CD4-positive, alpha-beta T cell treated with Interleukin-17A for 4 hours (primary cell): ENCODE results near the gene CFAP299.

Experiments used
- DNase-seq: peaks from one replicate; pipeline ENCODE4 v3.0.0-alpha.2; 2020; ENCODE audit warnings: mixed read lengths

Gene CFAP299

DNA sequence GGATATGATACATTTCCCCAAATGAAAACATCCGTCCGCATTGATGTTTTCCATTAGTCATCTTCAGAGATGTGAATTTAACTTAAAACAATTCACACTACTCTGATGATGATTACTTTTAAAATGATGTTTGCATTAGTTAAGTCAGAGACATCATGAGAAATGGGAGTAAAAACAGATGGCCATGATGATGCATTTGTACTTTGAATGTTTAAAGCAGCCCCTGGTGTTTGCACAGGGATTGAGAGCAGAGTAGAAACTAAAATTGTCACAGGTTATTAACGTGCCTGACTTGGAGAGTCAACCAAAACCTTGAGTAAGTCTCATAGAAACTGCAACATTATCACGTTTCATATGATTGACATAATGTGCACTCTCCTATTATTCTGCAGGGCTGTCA, 117.2 kb downstream of the CFAP299 start:
- DNase-seq = no peak

DNA sequence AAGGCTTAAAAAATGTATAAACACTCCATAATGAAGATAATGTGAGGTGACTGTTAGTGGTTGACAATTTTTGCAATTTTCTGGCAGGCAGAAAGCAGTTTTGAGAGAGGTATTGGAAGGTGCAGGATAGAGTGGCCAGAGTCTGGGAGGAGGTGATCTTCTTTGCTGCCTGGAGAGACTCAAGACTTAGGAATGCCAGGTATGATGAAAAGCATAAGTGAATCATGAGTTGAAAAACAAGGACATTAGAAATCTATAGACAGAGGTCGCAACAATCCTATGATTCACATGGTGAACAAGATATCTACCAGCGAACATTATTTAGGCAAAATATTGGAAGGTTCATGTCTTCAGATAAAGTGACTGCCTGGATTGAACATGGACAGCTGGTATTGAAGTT, 118.5 kb downstream of the CFAP299 start:
- DNase-seq = no peak

- no peak for DNase-seq
These were observed 119.0 kb downstream of the CFAP299 start for GRCh38 chr4:80454556-80454955.

- DNase-seq = peak; percentile 53
These were observed 124.5 kb downstream of the CFAP299 start for GRCh38 chr4:80459918-80460473.

- DNase-seq = no peak
These were observed 125.9 kb downstream of the CFAP299 start for GRCh38 chr4:80461412-80461811.

GRCh38 chr4:80462621-80463091, 127.1 kb downstream of the CFAP299 start:
- no peak for DNase-seq

GRCh38 chr4:80463509-80463908, 128.0 kb downstream of the CFAP299 start:
- no peak for DNase-seq

- no peak for DNase-seq
These were observed 129.7 kb downstream of the CFAP299 start for GRCh38 chr4:80465238-80465637.

DNA sequence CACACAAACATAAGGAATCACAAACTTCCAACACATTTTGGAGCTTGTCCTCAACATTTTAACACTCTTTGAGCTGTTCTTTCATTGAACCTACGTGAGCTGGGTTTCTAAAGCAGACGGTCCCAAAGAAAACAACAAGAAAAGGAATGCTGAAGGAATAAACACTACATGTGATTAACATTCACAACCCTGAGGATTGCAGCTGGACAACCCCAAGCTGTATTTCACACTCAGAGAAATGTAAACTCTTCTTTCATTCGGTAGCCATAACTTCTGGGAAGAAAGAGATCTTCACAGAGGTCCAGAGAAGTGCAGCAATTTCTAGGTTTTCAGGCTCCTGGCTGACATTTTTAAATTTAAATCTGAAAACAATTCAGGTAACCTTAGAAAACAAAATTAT, 130.2 kb downstream of the CFAP299 start:
- DNase-seq = no peak

DNA sequence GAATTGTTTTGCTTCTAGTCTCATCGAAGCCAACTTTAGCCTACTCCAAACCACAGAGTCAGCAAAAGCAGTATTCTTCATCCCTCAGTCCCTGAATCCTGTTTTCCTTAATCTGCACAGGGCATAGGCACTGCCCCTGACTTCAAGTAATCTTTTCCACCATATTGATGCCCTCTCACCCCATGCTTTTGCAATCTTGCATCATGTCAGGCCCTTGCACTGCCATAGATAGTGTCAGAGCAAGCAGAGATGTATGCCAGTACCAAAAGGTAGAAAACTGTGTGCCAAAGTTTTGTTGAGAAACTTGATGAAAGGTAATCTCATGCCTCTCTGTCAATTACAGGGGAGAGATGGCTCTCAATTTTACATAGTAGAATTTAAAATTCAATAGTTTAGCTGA, 131.1 kb downstream of the CFAP299 start:
- DNase-seq = no peak

DNA sequence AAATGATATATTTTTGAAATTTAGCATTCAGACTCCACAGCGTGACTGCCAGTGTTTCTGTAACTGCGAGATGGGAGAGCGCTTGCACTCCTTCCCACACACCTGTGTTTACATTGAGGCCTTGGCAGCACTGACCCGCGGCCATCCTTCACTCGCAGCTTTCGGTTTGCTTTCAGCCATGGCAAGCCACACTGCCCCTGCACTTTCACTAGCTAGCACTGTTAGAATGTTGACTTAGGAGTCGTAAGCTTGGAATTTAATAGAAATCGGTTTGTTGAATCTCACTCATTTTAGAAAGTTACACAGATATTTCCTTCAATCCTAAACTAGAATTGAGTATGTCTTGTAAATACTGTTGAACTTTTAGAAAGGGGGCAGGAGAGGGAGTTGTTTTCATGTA, 136.2 kb downstream of the CFAP299 start:
- DNase-seq = no peak

- DNase-seq = no peak
These were observed 139.7 kb downstream of the CFAP299 start for GRCh38 chr4:80475236-80475635.

- DNase-seq = no peak
These were observed 140.3 kb downstream of the CFAP299 start for GRCh38 chr4:80475798-80476197.

DNA sequence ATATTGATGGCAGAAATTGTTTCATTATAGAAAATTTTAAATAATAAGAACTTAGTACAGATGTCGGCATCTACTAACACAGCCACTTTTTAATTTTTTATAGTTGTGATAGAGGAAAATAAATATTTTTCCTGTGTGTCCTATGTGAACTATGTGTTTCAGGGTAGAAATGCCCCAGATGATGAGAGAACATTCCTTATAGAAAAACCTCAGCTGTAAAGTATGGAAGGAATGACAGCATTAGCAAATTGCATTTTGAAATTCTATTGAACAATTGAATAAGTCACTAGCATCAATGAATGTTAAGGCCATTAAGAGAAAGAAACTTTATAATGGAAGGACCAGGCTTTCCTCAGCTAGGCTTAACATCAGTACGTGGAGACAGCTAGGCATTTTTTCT, 149.2 kb downstream of the CFAP299 start:
- DNase-seq = no peak

DNA sequence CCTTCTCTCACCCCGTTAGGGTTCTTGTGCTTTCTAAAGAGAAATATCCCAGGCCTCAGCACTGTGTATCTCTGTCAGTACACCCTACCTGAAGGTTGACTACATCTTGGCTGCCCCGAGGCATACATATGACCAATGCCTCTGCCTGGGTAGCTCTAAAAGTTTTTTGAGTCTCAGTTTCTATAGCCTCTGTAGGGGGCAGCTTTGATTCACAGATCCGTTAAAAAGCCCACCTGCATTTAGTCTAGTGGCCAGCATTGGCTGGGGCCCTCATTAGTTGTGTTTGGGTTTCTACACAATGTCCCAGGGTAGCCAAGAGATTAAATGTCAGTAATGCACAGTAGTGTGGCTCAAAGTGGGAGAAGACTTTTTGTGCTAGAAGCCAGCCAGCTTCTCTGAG, 151.1 kb downstream of the CFAP299 start:
- DNase-seq = no peak

DNA sequence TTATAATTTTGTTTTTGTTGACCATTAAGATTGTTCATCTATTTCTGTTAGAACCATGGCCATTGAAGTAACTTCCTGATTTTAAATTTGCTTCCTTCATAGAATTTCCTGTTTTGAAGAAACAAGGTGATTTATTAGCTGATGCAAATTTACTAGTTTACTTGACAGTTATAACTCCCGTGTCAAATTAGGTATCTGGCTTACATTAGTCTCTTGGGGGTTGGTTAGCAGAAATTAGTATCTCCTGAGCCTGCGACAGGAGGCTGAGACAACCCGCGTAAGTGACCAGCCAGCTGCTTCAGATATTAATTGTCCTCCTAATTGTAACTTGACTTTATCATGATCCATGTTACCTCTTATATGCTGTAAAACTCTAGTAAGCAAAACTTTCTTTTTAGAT, 154.3 kb downstream of the CFAP299 start:
- DNase-seq = no peak

GRCh38 chr4:80492761-80493160, 157.2 kb downstream of the CFAP299 start:
- peak; percentile 68 for DNase-seq

- no peak for DNase-seq
These were observed 160.3 kb downstream of the CFAP299 start for GRCh38 chr4:80495865-80496264.

GRCh38 chr4:80498725-80499124, 163.2 kb downstream of the CFAP299 start:
- no peak for DNase-seq

GRCh38 chr4:80500613-80501012, 165.1 kb downstream of the CFAP299 start:
- peak; percentile 34 for DNase-seq

DNA sequence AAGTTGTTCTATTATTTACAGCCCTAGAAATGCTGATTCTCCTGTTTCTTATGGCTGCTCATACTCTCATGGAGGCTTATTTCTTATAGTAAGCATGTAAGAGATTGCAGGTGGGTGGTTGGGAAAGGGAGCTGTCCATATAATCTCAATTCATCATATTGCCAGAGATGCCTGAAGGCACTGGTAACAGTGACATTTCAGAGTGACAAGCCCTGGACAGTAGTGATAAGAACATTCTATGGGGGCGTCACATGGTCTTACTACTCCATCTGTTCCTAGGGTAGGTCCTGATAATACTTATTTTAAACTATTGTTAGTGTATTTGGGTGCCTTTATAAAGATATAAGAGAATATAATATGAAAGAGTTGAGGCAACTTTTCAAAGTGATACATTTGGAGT, 171.5 kb downstream of the CFAP299 start:
- DNase-seq = no peak

DNA sequence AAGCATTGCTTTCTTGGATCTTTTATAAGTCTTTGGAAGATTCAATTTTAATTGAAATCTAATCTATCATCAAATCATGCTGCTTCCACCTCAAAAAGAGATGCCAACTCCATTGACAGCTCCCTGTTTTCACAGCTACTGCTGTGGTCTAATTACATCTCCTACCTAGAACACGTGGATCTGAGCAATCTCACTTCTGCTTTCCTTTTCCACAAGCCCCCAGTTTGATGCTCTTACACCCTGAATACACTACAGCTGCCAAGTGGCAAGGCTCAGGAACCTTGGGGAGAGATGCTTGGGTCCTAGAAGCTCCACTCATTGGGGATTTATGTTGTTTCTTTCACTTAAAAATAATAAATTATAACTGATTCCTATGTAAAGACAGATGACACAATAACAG, 172.0 kb downstream of the CFAP299 start:
- no peak for DNase-seq

DNA sequence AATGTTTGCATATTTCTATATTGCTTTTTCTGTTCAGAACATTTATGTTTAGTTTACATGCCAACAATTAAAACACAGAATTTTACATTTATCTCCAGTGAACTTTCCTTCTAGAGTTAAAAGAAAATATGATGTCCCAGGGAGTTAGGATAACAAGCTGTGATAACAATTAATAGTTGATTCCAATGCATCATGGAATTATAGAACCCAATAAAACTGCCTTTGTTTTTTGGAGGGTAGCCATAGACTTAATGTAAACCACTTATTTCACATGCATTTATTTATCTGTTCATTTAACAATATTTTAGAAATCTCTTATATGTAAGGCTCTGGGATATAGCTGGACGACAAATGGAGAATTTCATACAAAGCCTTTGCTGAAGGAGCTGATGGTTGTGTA, 180.0 kb downstream of the CFAP299 start:
- no peak for DNase-seq

DNA sequence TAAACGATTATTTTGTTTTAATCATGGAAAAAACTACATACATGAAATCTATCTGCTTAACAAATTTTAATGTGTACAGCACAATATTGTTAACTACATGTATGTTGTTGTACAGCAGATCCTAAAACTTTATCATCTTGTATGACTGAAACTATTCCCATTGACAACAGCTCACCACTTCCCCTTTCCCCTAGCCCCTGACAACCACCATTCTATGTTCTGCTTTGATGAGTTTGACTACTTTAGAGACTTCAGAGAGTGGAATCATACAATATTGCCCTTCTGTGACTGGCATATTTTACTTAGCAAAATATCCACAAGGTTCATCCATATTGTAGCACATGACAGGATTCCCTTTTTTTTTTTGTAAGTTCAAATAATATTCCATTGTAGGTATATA, 185.9 kb downstream of the CFAP299 start:
- no peak for DNase-seq

DNA sequence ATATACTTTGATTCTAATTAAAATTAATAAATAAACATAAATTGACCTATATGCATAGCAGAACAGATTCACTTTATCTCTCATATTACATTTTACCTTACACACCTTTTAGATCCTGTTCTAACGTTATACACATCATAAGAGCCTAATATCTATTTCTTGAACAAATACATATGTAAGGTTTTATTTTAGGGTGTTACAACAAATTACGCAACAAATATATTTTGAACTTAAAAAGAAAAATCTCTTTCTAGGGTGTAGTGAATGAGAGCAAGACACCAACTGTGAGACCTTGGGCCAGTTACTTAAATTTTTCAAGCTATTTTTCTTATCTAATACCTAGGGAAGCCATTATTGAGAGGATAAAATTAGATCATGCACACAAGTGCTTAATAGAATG, 191.2 kb downstream of the CFAP299 start:
- DNase-seq = no peak

GRCh38 chr4:80529026-80529425, 193.5 kb downstream of the CFAP299 start:
- DNase-seq = no peak
